GM12892 (cell line): Measurements from ENCODE around the gene SHMT2.

Experiments used
- POLR2A ChIP-seq: IDR thresholded peaks from 2 replicates; pipeline ENCODE4 v1.6.1; 2011; ENCODE audit warnings: low read depth, low read length, control low read depth
- POLR2AphosphoS5 ChIP-seq: IDR thresholded peaks from 2 replicates; pipeline ENCODE4 v1.6.1; 2011; ENCODE audit warnings: low read depth, low read length, control low read depth
- TAF1 ChIP-seq: IDR thresholded peaks from 2 replicates; pipeline ENCODE4 v1.6.1; 2011; ENCODE audit warnings: low read depth, mild to moderate bottlenecking, control low read depth, low read length, borderline replicate concordance

DNA sequence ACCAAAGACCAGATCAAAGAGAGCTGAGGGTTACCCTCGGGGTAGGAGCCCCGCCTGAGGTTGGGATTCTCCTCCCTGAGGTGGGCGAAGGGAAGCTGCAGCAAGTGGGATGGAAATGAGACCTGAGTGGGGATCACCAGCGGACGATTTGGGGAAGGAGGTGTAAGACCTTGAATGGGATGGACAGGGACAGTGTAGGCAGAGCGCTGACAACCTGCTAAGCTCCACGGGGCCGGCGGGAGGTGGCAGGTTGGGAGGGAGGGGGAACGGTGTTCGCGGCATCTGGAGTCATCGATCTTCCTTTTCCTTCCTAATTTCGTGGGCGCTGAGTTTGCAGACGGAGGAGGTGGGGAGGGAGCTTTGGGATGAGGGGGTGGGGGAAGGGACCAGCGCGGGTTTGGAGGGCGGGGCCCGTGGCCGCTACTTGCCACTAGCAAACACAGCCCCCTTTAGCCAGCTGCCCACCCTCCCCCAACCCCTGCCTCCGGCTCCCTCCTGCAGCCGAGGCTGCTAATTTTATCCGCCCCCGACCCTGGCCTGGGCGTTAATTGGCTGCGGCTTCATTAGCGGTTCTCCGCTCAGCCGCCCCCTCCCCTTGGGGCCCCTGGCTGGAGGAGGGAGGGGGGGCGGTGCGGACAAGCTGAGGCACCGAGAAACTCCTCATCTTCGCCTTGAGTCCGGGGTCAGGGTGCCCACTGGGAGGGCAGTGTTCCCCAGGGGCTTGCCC lies 2.8 kb upstream of the SHMT2 start:
- TF ChIP-seq POLR2A = no peak
- TF ChIP-seq POLR2AphosphoS5 = no peak
- no peak for TF ChIP-seq TAF1
